IMR-90 (cell line): Measurements from ENCODE around the gene LINC00632.

ENCODE experiments used
- BHLHE40 ChIP-seq: fragments of 150-350 bp; IDR thresholded peaks from 2 replicates; pipeline ENCODE4 v1.6.1; 2016; ENCODE audit warnings: mild to moderate bottlenecking, low read depth, low read length
- CTCF ChIP-seq: conservative IDR thresholded peaks from 2 replicates; pipeline ENCODE4 v1.5.1; 2012; ENCODE audit warnings: mild to moderate bottlenecking, low read depth, low read length, improper control_type of control experiment
- FOS ChIP-seq: fragments of 150-350 bp; IDR thresholded peaks from 2 replicates; pipeline ENCODE4 v1.6.1; 2016; ENCODE audit warnings: low read depth, low read length
- MAZ ChIP-seq: IDR thresholded peaks from 2 replicates; pipeline ENCODE4 v1.6.1; 2012; ENCODE audit warnings: low read depth, mild to moderate bottlenecking, low read length, improper control_type of control experiment, moderate library complexity, borderline replicate concordance
- MXI1 ChIP-seq: IDR thresholded peaks from 2 replicates; pipeline ENCODE4 v1.6.1; 2012; ENCODE audit warnings: low read depth, mild to moderate bottlenecking, low read length, moderate library complexity, borderline replicate concordance
- NFE2L2 ChIP-seq: fragments of 150-350 bp; IDR thresholded peaks from 2 replicates; pipeline ENCODE4 v1.6.1; 2016; ENCODE audit warnings: low read depth, mild to moderate bottlenecking, low read length
- POLR2A ChIP-seq: IDR thresholded peaks from 2 replicates; pipeline ENCODE4 v1.6.1; 2012; ENCODE audit warnings: mild to moderate bottlenecking, low read depth, low read length
- RAD21 ChIP-seq: IDR thresholded peaks from 2 replicates; pipeline ENCODE4 v1.6.1; 2012; ENCODE audit warnings: low read length, improper control_type of control experiment
- RCOR1 ChIP-seq: IDR thresholded peaks from 2 replicates; pipeline ENCODE4 v1.6.1; 2012; ENCODE audit warnings: mild to moderate bottlenecking, low read length, improper control_type of control experiment; ENCODE audit not compliant: insufficient replicate concordance
- RFX5 ChIP-seq: IDR thresholded peaks from 2 replicates; pipeline ENCODE4 v1.8.0; 2012; ENCODE audit warnings: low read depth, mild to moderate bottlenecking, low read length, moderate library complexity
- SMC3 ChIP-seq: fragments of 150-350 bp; IDR thresholded peaks from 2 replicates; pipeline ENCODE4 v1.6.1; 2016; ENCODE audit warnings: low read depth, mild to moderate bottlenecking, antibody characterized with exemption, low read length, moderate library complexity
- USF2 ChIP-seq: fragments of 150-350 bp; IDR thresholded peaks from 2 replicates; pipeline ENCODE4 v1.6.1; 2017; ENCODE audit warnings: mild to moderate bottlenecking, antibody characterized with exemption, low read length, low read depth

- TF ChIP-seq CTCF (no peak), RFX5 (no peak), SMC3 (no peak), RAD21 (no peak), POLR2A (no peak), MAZ (no peak), RCOR1 (no peak), BHLHE40 (no peak), MXI1 (no peak), NFE2L2 (no peak), USF2 (no peak), FOS (no peak)
Observed at GRCh38 chrX:140822184-140822583, 112.6 kb downstream of the LINC00632 start.
